ENCODE measurements around the gene ZNF695. TPM values are rescaled to one million over a fixed set of nuclear protein-coding genes. Genes with fewer than 3 reads are reported as not detected.

The ZNF695 gene
- total RNA-seq, 1 donor, result 0.52 TPM

- Histone ChIP-seq H3K4me3 (ENCODE audit: low read length) (no peak overlapping the region), H3K9me3 (ENCODE audit: low read depth, low read length) (peaks cover 23% of the 10 kb centered on the region), H3K4me1 (ENCODE audit: insufficient read depth, low read length) (no peaks in the 10 kb centered on the region), H3K27me3 (ENCODE audit: insufficient read depth, low read length) (no peaks in the 10 kb centered on the region)
Observed at GRCh38 chr1:246978785-246979184, 29.1 kb downstream of the ZNF695 start.

- Histone ChIP-seq H3K4me3 (ENCODE audit: low read length) (no peak overlapping the region), H3K4me1 (ENCODE audit: insufficient read depth, low read length) (no peaks in the 10 kb centered on the region), H3K27me3 (ENCODE audit: insufficient read depth, low read length) (no peaks in the 10 kb centered on the region), H3K9me3 (ENCODE audit: low read depth, low read length) (peaks cover 19% of the 10 kb centered on the region)
Observed at GRCh38 chr1:246978281-246978680, 29.6 kb downstream of the ZNF695 start.

- H3K27me3 ChIP-seq (ENCODE audit: insufficient read depth, low read length), result no peaks in the 10 kb centered on the region
- peaks cover 7% of the 10 kb centered on the region for H3K9me3 ChIP-seq (ENCODE audit: low read depth, low read length)
- H3K4me1 ChIP-seq (ENCODE audit: insufficient read depth, low read length), result no peaks in the 10 kb centered on the region
- H3K4me3 ChIP-seq (ENCODE audit: low read length), result no peak overlapping the region
Observed at GRCh38 chr1:246971969-246972368, 35.9 kb downstream of the ZNF695 start.

- Histone ChIP-seq H3K4me3 (ENCODE audit: low read length) (no peak overlapping the region), H3K27me3 (ENCODE audit: insufficient read depth, low read length) (no peaks in the 10 kb centered on the region), H3K4me1 (ENCODE audit: insufficient read depth, low read length) (no peaks in the 10 kb centered on the region), H3K9me3 (ENCODE audit: low read depth, low read length) (peaks cover 7% of the 10 kb centered on the region)
Observed at GRCh38 chr1:246971090-246971721, 36.7 kb downstream of the ZNF695 start.

- no peaks in the 10 kb centered on the region for H3K27me3 ChIP-seq (ENCODE audit: insufficient read depth, low read length)
- no peak overlapping the region for H3K4me3 ChIP-seq (ENCODE audit: low read length)
- H3K4me1 ChIP-seq (ENCODE audit: insufficient read depth, low read length), result no peaks in the 10 kb centered on the region
- no peaks in the 10 kb centered on the region for H3K9me3 ChIP-seq (ENCODE audit: low read depth, low read length)
Observed at GRCh38 chr1:246969621-246970020, 38.2 kb downstream of the ZNF695 start.

- Histone ChIP-seq H3K4me1 (ENCODE audit: insufficient read depth, low read length) (peaks cover 19% of the 10 kb centered on the region), H3K9me3 (ENCODE audit: low read depth, low read length) (no peaks in the 10 kb centered on the region), H3K4me3 (ENCODE audit: low read length) (no peak overlapping the region), H3K27me3 (ENCODE audit: insufficient read depth, low read length) (no peaks in the 10 kb centered on the region)
Observed at GRCh38 chr1:246966502-246966901, 41.4 kb downstream of the ZNF695 start.

GRCh38 chr1:246959944-246960693 lies 47.7 kb downstream of the ZNF695 start:
- Histone ChIP-seq H3K9me3 (ENCODE audit: low read depth, low read length) (no peaks in the 10 kb centered on the region), H3K4me3 (ENCODE audit: low read length) (no peak overlapping the region), H3K4me1 (ENCODE audit: insufficient read depth, low read length) (peaks cover 43% of the 10 kb centered on the region), H3K27me3 (ENCODE audit: insufficient read depth, low read length) (no peaks in the 10 kb centered on the region)

DNA sequence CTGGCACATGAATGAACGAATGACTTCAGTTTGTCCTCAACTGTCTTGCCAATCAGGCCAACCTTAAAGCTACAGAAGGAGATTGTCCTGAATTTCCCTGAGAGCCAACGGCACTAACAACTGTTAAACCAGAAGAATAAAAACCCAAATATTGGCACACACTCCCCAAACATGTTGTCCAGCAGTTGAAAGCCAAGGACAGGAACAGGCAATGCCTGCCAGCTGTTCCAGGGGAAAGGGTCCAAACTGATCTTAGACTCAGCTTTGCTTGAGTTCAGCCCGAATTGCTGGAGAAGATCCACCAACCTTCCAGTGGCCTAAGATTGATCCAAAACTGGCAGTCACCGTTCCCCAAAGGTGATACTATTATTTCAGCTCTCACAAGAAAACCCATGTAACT lies 53.7 kb downstream of the ZNF695 start:
- Histone ChIP-seq H3K9me3 (ENCODE audit: low read depth, low read length) (no peaks in the 10 kb centered on the region), H3K4me1 (ENCODE audit: insufficient read depth, low read length) (peaks cover 6% of the 10 kb centered on the region), H3K27me3 (ENCODE audit: insufficient read depth, low read length) (no peaks in the 10 kb centered on the region), H3K4me3 (ENCODE audit: low read length) (no peak overlapping the region)

- no peaks in the 10 kb centered on the region for H3K4me1 ChIP-seq (ENCODE audit: insufficient read depth, low read length)
- no peaks in the 10 kb centered on the region for H3K27me3 ChIP-seq (ENCODE audit: insufficient read depth, low read length)
- no peak overlapping the region for H3K4me3 ChIP-seq (ENCODE audit: low read length)
- no peaks in the 10 kb centered on the region for H3K9me3 ChIP-seq (ENCODE audit: low read depth, low read length)
Observed at GRCh38 chr1:246951413-246951812, 56.4 kb downstream of the ZNF695 start.

DNA sequence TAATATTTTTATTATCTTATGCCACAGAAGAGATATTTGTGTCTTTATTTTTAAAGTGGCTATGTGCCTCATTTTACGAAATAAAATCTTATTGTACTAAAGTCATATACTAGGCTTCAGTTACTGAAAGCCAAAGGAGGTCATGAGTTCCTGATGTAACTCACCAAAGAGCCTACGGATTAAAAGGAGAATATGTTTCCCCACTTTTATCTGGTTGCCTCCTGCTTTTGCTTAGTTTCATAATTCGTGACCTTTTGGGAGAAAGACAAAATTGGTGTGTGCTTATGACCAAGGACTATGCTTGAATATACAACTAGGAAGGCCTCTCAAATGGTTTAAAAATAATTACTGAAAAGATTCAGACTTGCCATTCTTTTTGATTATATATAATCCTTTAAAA lies 57.9 kb downstream of the ZNF695 start:
- no peak overlapping the region for H3K4me3 ChIP-seq (ENCODE audit: low read length)
- no peaks in the 10 kb centered on the region for H3K27me3 ChIP-seq (ENCODE audit: insufficient read depth, low read length)
- no peaks in the 10 kb centered on the region for H3K9me3 ChIP-seq (ENCODE audit: low read depth, low read length)
- H3K4me1 ChIP-seq (ENCODE audit: insufficient read depth, low read length), result no peaks in the 10 kb centered on the region

DNA sequence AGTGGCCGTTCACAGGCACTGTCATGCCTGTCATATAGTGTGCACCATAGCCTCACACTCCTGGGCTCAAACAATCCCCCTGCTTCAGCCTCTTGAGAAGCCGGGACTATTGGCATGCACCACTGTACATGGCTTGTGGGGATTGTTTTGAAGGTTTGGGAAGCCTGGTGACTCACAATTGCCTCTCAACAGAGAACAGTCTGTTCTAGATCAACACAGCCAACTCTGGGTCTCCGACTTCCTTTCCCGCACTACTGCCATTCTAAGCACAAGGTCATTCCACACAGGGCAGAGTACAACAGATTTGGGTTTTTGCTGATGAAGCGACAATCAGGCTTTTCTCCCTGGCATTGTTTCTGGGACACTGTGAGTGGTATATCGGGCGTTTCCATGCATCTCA lies 60.6 kb downstream of the ZNF695 start:
- Histone ChIP-seq H3K4me3 (ENCODE audit: low read length) (no peak overlapping the region), H3K9me3 (ENCODE audit: low read depth, low read length) (no peaks in the 10 kb centered on the region), H3K4me1 (ENCODE audit: insufficient read depth, low read length) (no peaks in the 10 kb centered on the region), H3K27me3 (ENCODE audit: insufficient read depth, low read length) (no peaks in the 10 kb centered on the region)

GRCh38 chr1:246946366-246946765 lies 61.5 kb downstream of the ZNF695 start:
- no peaks in the 10 kb centered on the region for H3K9me3 ChIP-seq (ENCODE audit: low read depth, low read length)
- H3K4me3 ChIP-seq (ENCODE audit: low read length), result no peak overlapping the region
- H3K27me3 ChIP-seq (ENCODE audit: insufficient read depth, low read length), result no peaks in the 10 kb centered on the region
- no peaks in the 10 kb centered on the region for H3K4me1 ChIP-seq (ENCODE audit: insufficient read depth, low read length)

Other genes starting within 250 kb of the ZNF695 start
- 134 TPM for gene AHCTF1, start 76.1 kb downstream of the ZNF695 start, total RNA-seq
- gene ZNF670, start 70.8 kb upstream of the ZNF695 start, total RNA-seq, result 0.94 TPM
- gene ZNF669, start 96.3 kb upstream of the ZNF695 start, total RNA-seq, result 20.8 TPM
- gene ZNF124, start 164.0 kb upstream of the ZNF695 start, total RNA-seq, result 68.6 TPM
- gene VN1R5, start 248.0 kb upstream of the ZNF695 start, total RNA-seq, result not detected